ENCODE measurements around the gene CMPK2.

CMPK2 gene

GRCh38 chr2:6841537-6842287, 24.0 kb downstream of the CMPK2 start:
- no peak overlapping the region for H3K4me3 ChIP-seq (ENCODE audit: low read length)
- no peak for TF ChIP-seq ZNF274 (IDR thresholded peaks at IDR 0.05; ENCODE audit: low read depth, low read length)

GRCh38 chr2:6838673-6839319, 26.9 kb downstream of the CMPK2 start:
- TF ChIP-seq ZNF274 (IDR thresholded peaks at IDR 0.05; ENCODE audit: low read depth, low read length) = no peak

GRCh38 chr2:6835467-6835866, 30.2 kb downstream of the CMPK2 start:
- no peak overlapping the region for H3K4me3 ChIP-seq (ENCODE audit: low read length)
- no peak for TF ChIP-seq ZNF274 (IDR thresholded peaks at IDR 0.05; ENCODE audit: low read depth, low read length)

More at GRCh38 chr2:6838673-6839319, 26.9 kb downstream of the CMPK2 start:
- H3K4me3 ChIP-seq (ENCODE audit: low read length) = no peak overlapping the region

- H3K4me3 ChIP-seq (ENCODE audit: low read length) = no peak overlapping the region
Observed at GRCh38 chr2:6834163-6834562, 31.5 kb downstream of the CMPK2 start.

GRCh38 chr2:6833300-6833604, 32.5 kb downstream of the CMPK2 start:
- TF ChIP-seq ZNF274 (IDR thresholded peaks at IDR 0.05; ENCODE audit: low read depth, low read length) = no peak
- H3K4me3 ChIP-seq (ENCODE audit: low read length) = no peak overlapping the region

More at GRCh38 chr2:6834163-6834562, 31.5 kb downstream of the CMPK2 start:
- no peak for TF ChIP-seq ZNF274 (IDR thresholded peaks at IDR 0.05; ENCODE audit: low read depth, low read length)

GRCh38 chr2:6832596-6833299, 33.0 kb downstream of the CMPK2 start:
- no peak overlapping the region for H3K4me3 ChIP-seq (ENCODE audit: low read length)
- no peak for TF ChIP-seq ZNF274 (IDR thresholded peaks at IDR 0.05; ENCODE audit: low read depth, low read length)

- no peak for TF ChIP-seq ZNF274 (IDR thresholded peaks at IDR 0.05; ENCODE audit: low read depth, low read length)
- H3K4me3 ChIP-seq (ENCODE audit: low read length) = no peak overlapping the region
Observed at GRCh38 chr2:6831229-6831628, 34.5 kb downstream of the CMPK2 start.

- TF ChIP-seq ZNF274 (IDR thresholded peaks at IDR 0.05; ENCODE audit: low read depth, low read length) = no peak
- no peak overlapping the region for H3K4me3 ChIP-seq (ENCODE audit: low read length)
Observed at GRCh38 chr2:6828299-6828584, 37.5 kb downstream of the CMPK2 start.

GRCh38 chr2:6827566-6828298, 38.0 kb downstream of the CMPK2 start:
- no peak overlapping the region for H3K4me3 ChIP-seq (ENCODE audit: low read length)
- no peak for TF ChIP-seq ZNF274 (IDR thresholded peaks at IDR 0.05; ENCODE audit: low read depth, low read length)

- no peak overlapping the region for H3K4me3 ChIP-seq (ENCODE audit: low read length)
- no peak for TF ChIP-seq ZNF274 (IDR thresholded peaks at IDR 0.05; ENCODE audit: low read depth, low read length)
Observed at GRCh38 chr2:6826081-6826913, 39.4 kb downstream of the CMPK2 start.

GRCh38 chr2:6824962-6825361, 40.7 kb downstream of the CMPK2 start:
- TF ChIP-seq ZNF274 (IDR thresholded peaks at IDR 0.05; ENCODE audit: low read depth, low read length) = no peak
- H3K4me3 ChIP-seq (ENCODE audit: low read length) = no peak overlapping the region

GRCh38 chr2:6823111-6823510, 42.6 kb downstream of the CMPK2 start:
- H3K4me3 ChIP-seq (ENCODE audit: low read length) = no peak overlapping the region
- TF ChIP-seq ZNF274 (IDR thresholded peaks at IDR 0.05; ENCODE audit: low read depth, low read length) = no peak

- TF ChIP-seq ZNF274 (IDR thresholded peaks at IDR 0.05; ENCODE audit: low read depth, low read length) = no peak
- no peak overlapping the region for H3K4me3 ChIP-seq (ENCODE audit: low read length)
Observed at GRCh38 chr2:6822406-6822805, 43.3 kb downstream of the CMPK2 start.

Measured in GM08714 (cell line).